Superior temporal gyrus (tissue), 1 donor: ENCODE measurements around the gene ZRANB1.

Experiments
- DNase-seq: peaks from one replicate; pipeline ENCODE4 v3.0.0-alpha.2; 2016; ENCODE audit errors: extremely low spot score

Gene ZRANB1

DNA sequence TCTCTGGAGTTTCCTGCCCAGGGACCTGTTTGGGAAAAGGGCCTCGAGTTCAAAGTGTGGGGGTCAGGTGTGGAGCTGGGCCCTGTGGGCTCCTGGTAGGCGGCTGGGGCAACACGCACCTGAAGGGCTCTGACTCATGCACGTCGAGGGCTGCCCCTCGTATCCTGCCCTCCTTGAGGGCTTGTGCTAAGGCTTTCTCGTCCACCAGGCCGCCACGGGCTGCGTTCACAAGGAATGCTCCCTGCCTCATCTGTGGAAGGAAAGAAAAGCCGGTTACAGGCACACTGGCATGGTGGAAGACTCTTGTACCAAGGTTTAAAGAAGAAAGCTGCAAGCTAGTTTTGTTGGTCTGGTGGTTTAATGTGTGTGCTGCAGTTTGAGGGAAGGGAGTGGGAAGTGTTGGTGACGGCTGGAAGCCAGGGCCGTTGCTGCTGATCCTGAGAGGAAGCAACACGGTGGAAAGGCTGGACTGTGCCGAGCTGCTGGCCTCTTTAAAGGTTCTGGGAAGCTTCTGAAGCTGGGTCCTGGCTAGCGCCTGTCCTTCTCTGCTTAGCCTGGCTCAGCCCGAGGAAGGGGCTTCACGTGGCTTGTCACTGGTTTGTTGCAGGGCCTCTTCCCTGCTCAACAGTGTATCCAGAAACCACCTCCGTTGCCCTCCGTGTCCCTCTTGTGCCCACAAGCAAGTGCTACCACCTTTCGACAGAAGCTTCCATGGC is 52.0 kb downstream of the ZRANB1 start:
- DNase-seq: peak; percentile 40

DNA sequence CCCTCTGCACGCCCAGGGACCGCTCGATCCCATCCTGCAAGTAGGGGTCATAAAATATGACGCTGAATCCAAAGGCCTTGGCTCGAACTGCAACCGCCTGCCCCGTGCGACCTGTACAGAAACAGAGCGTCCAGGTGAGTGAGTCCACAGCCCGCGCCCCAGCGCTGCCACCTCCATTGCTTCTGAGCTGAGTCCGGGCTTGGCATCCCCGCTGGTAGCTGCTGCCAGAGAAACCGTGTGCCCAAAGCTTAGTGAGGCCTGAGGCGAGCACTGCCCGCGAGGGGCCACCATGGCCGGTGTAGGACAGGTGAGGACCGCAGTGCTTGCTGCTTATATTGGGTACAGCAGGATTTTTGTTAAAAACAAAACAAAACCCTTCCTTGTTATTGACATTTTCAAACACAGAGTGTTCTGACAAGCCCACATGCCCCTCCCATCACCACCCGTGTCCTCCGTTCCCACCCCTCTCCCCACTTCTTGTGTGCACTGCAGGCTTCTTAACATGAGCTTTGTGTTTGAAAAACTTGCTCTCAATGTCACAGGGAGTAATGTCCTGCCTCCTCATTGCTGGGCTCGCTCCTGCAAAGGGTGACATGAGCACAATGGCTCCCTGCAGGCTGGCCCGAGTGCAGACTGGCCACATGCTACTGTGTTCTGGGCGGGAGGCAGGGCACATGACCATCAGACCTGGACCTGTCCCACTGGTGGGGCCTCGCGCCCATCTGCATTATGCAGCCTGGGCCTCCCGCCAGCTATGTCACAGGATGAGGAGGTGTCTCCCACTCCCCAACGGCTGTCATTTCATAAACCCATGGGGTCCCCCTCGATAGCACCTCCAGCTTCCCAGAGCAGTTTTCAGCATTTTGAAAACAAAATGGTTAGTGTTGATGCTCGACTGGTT is 52.9 kb downstream of the ZRANB1 start:
- no peak for DNase-seq

DNA sequence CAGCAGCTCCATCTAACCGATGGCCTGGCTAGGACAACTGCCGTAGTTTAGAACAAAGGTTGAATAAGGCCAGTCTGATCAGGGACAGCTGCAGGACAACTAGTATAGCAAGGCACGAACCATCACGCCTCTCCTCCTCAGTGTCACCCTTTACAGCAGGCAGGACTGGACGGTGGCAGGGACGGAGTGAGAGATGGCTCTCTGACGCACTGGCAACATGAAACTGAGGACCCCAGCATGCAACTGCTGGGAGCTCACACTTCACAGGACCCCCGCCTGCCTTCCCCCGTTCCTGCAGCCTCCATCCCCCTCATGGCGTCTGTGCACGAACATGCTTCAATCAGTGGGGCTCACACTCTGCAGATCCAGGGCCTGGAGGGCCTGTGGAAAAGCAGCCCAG is 53.7 kb downstream of the ZRANB1 start:
- no peak for DNase-seq

DNA sequence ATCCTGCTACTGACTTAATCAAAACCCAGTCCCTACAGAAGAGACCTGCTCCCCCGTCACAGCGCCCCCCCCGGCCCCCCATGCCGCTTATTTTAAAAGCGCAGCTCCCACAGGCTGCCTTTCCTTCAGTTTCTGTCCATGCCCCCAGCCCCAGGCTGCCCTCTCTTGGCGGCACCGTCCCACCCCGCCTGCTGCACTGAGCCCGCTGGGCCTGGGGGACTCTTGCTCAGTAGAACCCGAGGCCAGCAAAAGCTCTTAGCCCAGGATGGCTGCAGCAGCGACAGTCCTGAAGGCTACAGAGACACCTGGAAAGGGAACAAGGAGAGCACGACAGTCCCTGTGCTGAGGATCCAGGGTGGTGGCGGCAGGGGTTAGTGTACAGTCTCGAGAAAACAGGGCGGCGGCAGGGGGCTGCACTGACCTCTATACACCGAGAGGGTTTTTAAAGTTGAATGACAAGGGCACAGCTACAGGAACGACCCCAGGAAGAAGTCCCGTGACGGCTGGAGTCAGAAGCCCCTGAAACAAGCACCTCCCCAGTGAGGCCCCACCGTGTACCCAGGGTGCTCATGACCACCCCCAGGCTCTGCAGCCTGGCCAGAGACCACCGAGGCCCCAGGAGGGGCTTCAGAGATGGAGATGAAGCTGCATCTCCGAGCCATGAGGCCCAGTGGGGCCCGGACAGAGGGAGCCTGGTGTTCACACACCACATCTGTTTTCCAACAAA is 54.4 kb downstream of the ZRANB1 start:
- DNase-seq: no peak

GRCh38 chr10:124996854-124997215 is 54.9 kb downstream of the ZRANB1 start:
- DNase-seq: no peak

GRCh38 chr10:124997306-124997705 is 55.4 kb downstream of the ZRANB1 start:
- DNase-seq: no peak

DNA sequence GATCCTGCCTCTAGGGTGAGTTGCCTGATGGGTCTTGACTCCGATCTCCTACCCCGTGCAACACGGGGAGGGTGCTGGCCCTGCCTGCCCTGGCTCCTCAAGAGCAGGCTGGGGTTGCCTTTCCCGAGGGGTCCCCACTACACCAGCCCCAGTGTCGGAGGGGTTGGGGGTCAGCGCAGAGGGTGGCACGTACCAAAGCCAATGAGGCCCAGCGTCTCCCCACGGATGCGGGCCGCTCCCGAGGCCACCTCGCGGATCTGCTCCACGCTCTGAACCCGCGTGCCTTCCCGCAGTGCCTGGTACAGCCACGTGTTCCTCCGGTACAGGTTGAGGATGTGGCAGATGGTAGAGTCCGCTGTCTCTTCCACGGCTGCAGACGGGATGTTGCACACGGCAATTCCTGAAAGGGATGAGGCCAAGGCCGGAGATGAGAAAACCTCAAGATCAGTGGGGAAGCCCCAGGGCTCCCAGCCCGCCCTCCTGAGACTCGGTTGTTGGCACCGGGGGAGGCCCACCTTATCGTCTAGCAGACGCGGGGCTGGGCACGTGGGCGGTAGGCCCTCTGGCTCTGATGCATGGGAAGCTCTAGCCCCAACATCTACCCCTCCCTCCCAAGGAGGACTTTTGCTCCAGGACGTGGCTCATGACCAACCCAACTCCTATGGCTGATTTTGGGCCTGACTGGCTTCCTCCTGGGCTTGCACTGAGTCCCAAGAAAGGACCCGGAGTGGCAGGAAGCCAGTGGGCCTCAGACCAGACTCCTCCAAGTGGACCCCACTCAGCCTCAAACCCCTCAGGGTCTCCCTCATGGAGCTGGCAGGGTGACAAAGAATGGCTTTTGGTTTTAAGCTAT is 56.1 kb downstream of the ZRANB1 start:
- DNase-seq: no peak

GRCh38 chr10:124998624-124999291 is 56.8 kb downstream of the ZRANB1 start:
- no peak for DNase-seq

DNA sequence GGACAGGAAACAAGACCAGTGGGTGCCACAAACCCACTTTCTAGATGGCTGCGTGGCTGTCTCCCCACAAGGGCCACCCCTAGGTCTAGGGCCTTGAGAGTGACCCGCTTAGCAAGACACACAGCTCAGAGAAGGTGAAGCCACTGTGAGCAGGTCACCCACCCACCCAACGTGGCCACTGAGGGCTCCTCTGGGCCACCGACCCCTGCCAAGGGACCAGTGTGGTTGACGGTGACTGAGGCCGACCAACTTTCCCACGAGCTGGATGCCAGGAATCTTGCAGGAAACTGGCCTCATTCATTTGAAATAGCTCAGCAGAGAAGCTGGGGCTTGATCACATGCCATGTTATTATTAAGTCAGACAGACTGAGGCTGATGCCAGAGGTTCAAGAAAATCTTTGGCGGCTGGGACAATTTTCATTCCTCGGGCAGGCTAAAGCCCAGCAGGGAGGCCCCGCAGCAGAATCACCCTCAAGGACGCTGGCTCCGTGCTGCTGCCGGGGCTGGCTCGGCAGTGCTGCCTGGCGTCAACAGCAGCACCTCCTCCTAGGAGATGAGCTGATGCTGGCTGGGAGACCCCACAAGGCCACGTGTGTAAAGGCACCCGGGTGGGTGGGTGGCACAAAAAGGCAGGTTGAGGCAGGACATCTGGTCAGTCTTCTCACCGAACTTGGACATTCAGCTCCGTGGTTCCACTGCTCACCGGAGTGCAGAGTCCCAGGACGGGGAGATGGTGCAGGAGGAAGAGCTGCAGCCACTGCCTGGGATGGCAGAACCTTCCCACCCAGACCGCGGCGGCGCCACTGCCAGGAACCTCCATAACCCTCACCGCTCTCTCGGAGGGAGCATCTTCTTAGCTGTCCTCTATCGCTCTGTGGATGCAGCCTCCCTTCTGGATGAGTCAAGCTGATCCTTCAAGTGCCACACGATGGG is 57.8 kb downstream of the ZRANB1 start:
- no peak for DNase-seq

DNA sequence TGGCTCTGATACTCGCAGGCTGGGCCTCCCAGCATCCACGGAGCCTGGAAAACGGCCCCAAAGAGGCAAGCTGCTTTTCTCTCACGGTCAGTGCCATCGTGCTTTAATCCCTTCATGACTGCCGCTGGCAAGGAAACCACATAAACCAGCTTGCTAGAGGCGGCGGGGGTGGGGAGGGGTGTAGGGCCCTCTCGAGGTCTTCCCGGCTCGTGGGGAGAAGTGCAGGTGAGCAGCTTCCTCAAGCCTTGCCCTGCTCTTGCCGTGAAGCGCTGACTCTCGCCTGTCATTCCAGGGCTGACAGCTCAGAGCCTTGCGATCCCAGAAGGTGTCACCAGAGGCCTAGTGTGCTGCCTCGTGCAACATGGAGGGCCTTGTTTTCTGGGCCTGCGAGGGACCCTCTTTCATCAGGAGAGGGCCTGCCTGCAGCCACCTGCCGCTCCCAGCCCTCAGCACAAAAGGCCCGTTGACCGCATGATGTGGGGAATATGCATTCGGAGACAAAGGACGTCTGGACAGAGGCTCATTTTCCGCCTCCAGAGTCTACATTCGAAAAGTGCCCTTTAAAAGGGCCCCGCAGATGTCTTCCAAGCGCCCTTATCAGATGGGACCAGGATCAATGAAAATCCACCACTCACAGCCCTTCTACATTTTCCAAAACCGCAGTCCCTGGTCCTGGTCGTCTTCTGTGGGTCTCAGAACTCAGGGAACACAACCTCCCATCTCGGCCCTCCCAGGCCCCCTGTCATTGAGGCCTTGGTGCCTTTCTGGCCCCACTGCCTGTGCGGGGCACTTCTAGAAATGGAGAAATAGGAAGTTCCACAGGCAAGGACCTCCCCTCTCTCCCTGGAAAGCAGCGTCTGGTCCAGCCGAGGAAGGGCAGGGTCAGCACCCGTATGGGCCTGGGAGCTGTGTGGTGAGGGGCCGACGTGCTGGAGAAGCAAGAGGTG is 58.7 kb downstream of the ZRANB1 start:
- DNase-seq: peak; percentile 62

- DNase-seq: no peak
These were observed 59.6 kb downstream of the ZRANB1 start for GRCh38 chr10:125001313-125002046.

DNA sequence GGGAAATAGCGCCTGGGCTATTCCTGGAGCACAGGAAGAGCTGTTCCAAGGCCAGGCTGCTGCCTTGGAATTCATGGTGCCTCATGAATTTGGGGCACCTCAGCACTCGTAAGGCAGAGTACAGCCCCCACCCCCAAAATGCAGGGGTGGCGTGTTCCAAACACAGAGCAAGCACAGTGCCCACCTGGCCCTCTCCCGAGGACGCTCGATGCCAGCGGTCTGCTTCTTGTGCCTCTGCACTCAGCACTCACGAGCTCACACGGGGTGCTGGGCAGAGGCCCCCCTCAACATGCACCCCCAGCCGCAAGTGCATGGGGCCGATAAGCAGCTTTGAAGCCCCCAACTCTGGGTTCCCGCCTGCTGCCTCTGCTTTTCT is 60.1 kb downstream of the ZRANB1 start:
- no peak for DNase-seq

GRCh38 chr10:125002423-125003145 is 60.7 kb downstream of the ZRANB1 start:
- DNase-seq: no peak

- no peak for DNase-seq
These were observed 61.4 kb downstream of the ZRANB1 start for GRCh38 chr10:125003146-125003900.

DNA sequence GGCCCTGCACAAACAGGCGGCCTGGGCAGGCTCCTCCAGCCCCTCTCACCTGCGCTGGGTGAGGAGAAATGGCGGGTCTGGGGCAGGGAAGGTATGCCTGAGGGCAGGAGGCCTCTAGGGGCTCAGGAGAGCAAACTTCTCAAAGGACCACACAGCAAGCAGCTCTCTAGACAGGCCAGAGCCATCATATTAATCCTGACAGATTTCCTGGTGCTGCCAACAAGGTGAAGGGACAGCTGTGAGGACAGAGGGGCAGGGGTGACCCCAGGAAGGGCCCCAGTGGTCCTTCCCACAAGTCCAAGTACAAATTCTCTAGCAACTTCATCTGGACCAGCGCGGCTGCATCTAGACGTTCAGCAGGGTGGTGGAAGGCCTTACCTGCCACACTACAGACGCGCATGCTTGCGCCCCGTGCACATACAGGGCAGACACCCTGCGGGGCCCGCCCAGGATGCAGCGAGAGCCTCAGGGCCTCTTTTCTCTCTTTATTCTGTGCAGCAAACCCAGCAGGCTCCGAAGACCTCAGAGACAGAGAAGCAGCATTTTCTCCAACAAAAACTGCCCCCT is 62.1 kb downstream of the ZRANB1 start:
- no peak for DNase-seq

DNA sequence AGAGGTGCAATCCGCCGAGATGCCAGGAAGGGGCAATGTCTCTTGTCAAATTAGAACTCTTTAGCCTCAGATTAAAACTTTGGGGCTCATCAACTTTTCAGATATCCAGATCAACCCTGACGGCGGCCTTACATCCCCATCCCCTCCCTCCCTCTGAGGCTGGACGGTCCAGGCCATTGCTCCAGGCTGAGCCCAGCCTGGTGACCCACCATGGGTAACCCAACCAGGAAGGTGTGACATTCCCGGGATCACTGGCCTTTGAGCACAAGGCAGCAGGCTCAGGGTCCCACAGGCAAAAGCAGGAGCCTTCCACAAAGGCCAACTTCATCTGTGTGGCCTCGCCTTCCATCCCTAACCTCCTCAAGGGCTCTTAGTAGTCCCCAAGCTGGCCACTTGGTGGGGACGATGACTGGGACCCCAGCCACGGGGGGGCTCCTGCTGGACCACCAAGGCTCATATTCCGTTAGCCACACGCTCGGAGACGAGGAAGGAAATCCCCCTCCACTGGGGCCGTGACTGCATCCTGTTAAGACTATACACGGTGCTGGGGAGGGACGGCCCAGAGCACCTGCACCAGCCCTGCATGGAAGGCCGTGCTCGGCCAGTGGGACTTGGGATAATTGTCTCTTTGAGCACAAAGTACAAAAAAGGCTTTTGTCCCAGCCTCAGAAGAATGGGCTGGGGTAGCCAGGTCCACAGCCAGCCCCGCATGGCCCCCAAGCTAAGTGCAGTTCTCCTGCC is 62.8 kb downstream of the ZRANB1 start:
- DNase-seq: no peak
